HG02852 (cell line): ENCODE data around the gene NTSR1.

ENCODE experiments used
- ATAC-seq: cut with Tn5 transposase; IDR thresholded peaks from one replicate; pipeline ENCODE4 v1.9.1; 2021; ENCODE audit warnings: mild to moderate bottlenecking, moderate library complexity; ENCODE audit not compliant: unreplicated experiment

Gene NTSR1

DNA sequence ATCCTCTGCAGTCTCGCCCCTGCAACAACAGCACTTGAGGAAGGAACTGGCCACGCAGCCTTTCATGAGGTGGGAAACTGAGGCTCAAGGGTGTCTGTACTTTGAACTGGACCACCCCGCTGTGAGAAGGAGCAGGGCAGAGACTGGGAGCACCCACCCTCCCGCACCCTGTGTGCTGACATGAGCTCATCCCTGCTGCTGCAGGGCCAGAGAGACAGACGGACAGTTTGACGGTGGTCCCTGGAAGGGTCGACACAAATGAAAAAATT, 70.7 kb downstream of the NTSR1 start:
- no peak for ATAC-seq

DNA sequence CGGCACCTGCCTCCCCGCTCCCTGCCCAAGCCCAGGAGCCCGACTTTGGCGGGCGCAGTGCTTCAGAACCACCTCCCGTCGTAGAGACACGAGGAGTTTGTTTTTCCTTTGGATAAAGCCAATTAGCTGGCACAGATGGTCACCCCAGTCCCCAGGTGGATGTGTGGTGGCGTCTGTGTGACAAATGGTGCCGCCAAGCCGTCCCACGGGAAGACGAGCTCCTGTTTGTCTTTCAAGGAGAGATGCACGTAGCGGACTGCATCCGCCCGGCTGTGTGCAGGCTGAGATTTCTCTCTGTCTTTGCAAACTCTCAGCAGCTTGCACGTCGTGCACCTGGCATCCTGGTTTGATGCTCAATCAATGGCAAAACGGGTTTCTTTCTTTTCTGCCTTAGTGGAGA, 71.6 kb downstream of the NTSR1 start:
- ATAC-seq = no peak

DNA sequence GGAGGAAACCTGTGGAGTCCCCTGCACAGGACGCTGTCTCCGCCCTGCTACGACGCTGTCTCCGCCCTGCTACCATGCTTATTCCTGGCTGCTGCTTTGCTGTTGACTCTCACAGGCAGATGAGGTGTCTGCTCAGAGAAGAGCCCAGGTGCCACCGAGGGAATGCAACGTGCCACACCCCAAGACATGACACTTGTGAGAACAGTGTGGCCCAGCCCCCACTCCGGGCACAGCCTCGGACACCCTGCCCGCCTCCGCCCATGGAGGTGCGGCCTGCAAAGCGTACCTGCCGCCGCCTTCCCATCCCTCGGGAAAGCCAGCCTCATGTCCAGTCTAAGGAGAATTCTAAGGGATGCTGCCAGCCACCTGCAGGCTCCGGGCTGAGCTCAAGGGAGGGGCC, 72.1 kb downstream of the NTSR1 start:
- ATAC-seq = no peak

DNA sequence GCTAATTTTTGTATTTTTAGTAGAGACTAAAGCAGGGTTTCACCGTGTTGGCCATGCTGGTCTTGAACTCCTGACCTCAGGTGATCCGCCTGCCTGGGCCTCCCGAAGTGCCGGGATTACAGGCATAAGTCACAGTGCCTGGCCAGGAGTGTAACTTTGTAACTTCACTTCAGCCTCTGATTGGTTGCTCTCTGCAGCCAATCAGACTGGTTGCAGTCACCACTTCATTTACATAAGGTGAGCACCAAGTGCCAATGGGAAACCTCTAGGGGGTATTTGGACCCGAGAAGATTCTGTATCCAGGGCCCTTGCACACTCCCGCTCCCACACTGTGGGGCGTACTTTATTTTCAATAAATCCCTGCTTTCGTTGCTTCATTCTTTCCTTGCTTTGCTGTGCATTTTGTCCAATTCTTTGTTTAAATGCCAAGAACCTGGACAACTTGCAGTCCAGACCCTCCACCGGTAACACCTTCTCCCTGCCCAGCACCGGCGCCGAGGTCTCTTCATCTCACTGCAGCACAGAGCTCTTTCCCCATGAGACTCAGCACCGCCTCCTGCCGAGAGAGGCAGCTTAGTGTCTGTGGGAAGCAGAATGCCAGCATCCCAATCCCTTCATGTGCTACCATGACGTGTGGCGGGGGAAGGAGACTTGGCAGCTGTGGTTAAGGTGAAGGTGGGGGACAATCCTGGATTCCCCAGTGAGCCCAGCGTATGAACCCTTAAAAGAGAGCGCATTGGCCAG, 73.7 kb downstream of the NTSR1 start:
- ATAC-seq = no peak

DNA sequence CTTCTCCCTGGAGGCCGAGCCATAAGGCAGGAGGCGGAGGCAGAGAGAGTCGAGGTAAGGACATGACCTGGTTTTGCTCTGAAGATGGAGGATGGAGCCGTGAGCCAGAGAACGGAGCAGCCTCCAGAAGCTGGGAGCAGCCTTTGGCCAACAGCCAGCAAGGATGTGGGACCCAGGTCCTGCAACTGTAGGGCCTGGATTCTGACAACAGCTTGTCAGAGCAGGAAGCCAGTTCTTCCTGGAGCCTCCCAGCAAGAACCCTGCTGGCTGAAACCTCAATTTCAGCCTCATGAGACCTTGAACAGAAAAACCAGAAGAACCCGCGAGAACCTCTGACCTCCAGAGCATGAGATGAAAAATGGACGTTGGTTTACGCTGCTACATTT, 74.2 kb downstream of the NTSR1 start:
- ATAC-seq = no peak

DNA sequence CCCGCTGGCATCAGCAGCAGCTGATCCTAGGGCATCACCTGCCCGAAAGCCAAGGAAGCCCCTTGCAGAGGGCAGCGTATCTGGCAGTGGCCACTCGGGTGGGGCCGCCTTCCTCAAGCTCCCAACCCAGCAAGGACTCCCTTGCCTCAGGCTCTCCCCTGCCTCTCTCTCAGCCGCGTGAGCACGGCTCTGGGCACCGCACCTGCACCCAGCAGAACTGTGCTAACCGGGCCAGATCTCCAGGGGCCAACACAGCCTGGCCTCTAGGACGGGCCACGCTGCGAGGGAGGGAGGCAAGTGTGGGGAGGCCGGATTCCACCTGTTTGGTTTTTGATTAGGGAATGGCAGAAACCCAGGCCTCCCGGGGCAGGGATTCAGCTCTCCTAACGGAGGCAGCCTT, 75.9 kb downstream of the NTSR1 start:
- ATAC-seq = no peak

DNA sequence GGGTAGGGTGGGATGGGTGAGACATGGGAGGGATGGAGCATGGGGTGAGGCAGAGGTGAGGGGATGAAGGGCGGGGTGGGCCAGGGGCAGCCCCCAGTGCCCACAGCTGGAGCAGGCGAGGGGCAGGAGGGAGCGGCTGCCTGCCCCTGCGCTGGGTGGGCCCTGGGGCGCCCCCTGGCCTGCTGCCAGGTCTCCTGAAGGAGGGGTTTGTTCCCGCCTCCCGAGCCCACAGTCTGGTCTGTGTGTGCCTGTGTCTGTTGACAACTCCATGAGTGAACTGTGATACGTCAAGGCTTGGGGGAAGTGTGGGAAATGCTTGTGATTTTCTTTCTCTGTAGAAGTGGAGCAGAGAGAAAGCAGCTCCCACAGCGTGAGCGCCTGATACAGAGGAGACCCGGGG, 76.8 kb downstream of the NTSR1 start:
- ATAC-seq = no peak

DNA sequence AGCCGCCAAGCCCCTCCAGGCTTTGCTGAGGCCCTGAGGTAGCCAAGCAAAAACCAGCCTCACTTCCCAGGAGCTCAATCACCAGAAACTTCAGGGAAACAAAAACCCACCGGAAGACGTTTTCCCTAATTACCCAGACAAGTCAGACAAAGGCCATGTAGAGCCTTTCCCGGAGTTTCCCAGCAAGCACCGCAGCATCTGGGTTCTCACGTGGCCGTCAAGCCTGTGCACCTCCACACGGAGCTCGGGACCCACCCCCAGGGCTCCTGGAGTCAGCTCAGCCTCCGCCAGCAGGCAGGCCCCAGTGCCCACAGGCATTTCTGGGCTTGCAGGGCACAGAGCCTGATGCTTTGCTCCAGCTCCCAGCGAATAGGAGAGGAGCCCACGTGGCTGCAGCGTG, 77.5 kb downstream of the NTSR1 start:
- no peak for ATAC-seq

DNA sequence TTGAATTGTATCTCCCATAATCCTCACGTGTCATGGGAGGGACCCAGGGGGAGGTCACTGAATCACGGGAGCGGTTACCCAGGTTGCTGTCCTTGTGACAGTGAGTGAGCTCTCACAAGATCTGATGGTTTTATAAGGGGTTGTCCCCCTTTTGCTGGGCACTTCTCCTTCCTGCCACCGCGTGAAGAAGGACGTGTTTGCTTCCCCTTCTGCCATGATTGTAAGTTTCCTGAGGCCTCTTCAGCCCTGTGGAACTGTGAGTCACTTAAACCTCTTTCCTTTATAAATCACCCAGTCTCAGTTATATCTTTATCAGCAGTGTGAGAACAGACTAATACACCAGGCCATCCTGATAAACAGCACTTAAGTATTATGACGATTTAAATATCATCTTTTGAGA, 78.7 kb downstream of the NTSR1 start:
- ATAC-seq = no peak

DNA sequence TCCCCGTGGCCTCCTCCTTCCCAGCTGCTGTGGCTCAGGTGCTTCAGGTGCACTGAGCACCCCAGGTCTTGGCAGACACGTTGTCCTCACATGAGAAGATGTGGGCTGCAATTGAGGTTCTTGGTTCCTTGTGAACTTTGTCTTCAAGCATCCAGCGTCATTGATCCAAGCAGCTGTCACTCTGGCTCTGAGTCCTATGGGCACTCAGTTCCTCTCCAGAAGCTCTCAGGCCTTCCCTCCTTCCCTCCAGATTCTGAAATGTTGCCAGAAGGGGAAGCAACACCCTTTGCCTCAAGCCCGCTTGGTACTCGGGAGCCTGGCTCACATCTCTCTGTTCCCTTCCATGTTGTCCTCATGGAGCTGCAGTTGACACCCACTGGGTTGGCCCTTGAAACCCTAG, 79.2 kb downstream of the NTSR1 start:
- no peak for ATAC-seq

DNA sequence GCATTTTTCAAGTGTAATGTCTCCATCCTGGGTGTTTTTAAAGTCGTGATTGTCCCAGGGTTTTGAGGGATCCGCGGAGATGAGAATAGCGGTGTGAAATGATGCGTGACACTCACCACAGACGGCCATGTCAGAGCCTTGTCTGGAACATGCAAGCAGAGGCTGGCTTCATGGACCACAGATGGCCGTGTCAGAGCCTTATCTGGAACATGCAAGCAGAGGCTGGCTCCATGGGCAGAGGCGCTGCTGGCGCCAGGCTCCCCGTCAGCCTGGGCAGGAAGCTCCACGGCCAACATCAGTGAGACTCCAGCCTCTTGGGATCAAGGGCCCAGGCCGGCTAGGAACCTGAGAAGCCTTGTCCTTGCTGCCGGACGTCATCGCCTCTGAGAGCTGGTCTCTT, 80.0 kb downstream of the NTSR1 start:
- ATAC-seq = no peak

DNA sequence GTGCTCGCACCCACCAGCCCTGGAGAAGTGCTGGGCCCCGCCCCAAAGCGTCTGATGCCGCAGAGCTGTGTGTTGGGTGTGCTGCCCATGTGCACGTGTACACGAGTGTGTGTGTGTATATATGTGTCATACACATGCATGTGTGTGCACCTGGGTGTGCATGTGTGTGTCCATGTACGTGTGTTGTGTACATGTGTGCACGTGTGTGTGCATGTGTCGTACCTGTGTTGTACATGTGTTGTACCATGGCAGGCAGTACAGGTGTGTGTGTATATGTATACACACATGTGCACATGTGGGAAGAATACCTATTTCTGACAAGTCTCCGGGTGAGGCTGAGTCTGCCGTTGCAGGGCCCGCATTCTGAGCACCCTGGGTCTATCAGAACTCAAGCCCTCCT, 81.4 kb downstream of the NTSR1 start:
- ATAC-seq = no peak

DNA sequence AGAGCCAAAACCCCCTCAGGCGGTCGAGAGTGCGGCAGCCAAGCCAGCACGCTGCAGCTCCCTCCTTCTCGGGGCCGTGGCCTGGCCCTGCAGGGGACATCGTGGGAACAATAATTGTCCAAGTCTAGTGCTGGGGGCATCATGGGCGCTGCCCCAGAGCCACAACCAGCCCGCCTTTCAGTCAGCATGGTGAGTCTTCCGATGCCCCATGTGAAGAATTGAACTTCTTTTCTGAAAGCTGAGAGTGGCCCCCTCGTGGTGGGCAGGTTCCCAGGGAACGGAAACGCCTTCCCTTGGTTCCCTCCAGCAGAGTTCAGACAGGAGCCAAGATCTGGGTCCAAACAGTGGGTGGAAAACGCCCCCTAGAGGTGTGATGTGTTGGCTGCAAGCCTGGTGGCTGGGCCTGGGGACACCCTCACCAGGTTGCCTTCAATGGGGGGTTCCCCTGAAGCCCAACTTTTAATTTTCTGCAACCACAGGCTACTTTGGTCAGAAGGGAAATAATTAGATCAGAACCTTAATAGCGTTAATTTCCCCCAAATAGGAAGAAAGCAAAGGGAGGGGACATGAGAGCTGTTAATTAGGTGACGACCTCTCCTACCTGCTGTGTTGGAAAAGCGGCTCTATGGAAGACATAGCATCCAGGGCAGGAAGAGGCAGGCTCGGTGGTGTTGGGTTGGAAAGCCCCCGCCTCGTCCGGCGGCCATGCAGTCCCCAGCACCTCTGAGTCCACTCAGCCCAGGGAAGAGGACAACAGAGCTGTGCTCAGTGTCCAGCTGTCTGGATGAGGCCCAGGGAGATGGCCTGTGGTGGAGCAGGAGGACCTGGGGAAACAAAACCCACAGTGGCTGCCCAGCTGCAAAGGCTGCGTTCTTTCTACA, 82.9 kb downstream of the NTSR1 start:
- no peak for ATAC-seq

DNA sequence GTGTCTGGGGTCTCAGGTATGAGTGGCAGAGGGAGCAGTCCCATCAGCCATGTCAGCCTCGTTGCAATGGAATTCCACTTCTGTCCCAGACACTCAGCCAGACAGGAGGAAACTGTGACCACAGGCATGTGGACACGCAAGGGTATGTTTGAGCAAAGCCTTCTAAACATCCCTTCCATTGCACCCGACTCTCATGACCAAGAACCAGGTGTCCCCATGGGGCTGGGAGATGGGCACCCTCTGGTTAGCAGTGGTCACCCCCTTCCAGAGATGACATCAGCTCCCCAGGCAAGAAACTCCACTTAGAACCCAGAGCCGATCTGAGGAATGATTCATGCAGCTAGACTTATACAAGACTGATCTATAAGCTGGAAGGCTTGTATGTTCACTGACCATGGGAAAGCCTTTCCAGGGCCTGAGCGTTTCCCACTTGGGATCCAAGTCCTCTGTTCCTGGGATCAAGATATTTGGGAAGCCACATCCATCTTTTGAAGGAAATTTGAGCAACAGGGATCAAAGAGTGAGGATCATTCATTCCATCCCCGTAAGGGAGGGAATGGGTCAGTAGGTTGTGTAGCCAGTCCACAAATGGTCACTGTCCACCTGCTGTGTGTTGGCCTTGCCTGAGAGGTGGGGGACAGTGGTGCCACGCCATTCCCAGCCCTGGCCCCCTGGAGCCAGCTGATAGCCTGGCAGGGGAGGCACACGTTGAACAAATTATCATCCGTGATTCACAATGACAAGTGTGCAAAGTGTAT, 83.7 kb downstream of the NTSR1 start:
- ATAC-seq = no peak

DNA sequence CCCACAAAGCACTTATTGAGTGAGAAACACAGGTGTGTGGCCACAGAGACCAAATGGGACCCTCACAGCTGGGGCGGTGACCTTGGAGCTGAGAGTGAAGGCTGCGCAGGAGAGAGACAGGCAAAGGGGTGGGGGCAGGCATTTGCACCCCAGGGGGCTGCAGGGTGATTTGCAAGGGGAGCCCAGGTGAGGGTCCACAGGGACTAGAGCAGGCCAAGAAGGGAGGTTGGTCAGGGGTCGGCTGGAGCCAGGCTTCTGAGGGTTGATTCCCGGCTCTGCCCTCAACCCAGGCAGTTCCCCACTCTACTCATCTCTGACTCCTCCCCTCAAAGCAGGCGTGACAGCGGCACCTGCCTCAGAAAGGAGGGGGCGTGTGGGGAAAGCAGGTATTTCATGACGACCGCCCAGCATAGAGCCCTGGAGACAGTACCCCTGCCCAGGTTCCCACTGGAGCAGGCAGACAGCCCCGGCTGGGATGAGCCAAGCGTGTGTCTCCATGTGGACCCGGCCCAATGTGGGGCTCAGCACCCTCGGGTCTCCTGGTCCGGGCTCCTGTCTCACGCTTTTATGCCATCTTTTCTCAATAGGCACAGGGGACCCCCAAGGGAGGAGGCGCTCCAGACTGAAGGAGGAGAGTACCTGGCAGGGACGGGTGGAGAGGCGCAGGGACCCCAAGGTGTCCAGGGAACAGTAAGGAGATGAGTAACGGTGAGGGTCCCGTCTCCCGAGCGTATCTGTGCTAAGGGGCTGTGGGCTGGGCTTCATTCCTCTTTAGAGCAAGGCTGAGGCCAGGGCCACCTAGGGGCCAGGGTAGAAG, 84.5 kb downstream of the NTSR1 start:
- ATAC-seq = no peak

DNA sequence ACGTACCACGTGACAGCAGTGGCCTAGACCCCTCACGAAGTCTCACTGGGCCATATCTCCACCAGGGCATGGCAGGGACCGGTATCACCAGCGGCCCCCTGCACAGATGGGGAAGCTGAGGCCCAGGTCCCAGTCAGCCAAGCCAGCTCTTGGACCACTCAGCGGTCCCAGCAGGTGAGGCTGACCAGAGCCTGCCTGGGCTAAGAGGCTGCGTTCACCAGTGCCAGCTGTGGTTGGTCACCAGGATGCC, 85.0 kb downstream of the NTSR1 start:
- ATAC-seq = no peak

DNA sequence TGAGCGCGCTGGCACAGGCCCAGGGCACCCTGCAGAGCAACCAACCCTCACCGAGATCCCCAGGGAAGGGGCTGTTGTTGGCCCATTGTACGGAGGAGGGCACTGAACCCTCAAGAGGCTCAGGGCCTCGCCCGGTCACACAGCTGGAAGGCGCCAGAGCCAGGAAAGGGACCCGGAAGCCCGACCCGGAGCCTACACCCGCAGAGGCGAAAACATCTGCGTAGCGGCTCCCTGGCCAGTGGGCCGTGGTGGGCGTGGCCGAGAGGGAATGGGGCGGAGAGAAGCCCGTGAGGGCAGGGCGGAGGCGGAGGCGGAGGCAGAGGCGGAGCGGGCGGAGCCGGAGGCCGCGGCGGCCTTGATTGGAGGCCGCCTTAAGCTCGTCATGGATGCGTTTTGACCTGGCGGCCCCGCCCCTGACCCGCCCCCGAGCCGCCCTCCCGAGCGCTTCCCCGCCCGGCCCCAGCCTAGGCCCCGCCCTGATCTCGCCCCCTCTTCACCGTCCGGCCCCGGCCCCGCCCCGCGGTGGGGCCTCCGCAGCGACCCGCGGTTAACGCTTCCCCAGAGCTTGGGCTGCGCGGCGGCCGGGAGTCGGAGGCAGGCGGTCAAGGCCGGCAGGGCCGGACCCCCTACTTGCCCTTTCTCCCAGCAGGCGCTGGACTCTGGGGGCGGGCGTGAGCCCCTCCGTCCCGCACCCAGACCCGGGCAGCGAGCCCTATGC, 85.5 kb downstream of the NTSR1 start:
- ATAC-seq = peak; percentile 74

DNA sequence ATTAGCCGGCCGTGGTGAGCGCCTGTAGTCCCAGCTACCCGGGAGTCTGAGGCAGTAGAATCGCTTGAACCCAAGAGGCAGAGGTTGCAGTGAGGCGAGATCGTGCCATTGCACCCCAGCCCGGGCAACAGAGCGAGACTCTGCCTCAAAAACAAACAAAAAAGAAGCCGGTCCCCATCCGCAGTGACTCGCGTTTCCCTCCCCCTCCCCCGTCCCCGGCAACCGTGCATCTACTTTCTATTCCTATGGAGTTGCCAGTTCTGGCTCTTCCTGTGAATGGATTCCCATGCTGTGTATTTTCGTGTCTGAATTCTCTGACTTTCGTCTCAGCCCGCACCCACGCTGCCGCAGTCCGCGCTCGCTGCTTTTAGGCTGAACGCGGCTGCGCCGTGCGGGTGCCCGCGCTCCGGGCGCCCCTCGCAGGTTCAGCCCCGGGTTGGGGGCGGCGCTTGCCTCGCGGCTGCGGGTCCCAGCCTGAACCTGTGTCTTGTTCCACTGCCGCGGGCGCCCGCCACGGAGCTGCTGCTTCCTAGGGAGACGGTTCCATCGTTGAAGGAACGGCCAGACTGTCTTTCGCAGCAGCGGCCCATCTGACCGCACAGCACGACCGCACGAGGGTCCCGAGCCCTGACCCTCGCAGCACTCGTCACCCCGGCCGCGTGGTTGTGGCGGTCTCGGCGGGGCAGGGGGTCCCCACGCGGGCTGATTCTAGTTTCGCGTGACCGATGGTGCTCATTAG, 86.6 kb downstream of the NTSR1 start:
- ATAC-seq = no peak

DNA sequence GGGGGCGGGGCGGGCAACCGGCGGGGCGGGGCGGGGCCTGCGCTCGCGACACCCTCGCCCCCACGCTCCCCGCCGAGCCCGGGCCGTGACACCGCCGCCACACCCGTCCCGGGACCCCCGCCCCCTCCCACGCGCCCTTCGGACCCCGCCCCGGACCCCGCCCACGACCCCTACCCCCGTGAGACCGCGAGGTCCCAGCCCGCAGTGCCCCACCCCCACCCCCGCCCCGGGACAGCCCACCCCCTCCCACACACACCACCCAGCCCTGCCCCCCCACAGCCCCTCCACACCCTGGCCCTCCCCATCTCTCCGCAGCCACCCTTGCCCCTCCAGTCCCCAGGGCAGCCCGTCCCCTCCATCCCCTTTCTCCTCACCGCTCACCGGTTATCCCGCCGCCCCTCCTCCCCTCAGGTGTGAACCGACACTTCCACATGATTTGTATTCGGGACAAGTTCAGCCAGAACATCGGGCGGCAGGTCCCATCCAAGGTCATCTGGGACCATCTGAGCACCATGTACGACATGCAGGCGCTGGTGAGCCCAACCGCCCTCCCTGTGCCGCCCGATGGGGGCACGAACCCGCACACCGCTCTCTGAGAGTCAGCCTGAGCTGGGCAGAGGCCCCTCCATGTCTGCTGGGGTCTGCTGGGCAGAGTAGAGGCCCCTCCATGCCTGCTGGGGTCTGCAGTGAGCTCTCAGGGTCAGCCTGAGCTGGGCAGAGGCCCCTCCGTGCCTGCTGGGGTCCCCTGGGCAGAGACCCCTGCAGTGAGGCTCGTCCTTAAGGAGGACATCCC, 88.3 kb downstream of the NTSR1 start:
- peak; percentile 11 for ATAC-seq
